Astrocyte of the spinal cord (primary cell): ENCODE data around the gene ARVCF.

Experiments used
- DNase-seq: peaks from one replicate; pipeline ENCODE4 v3.0.0; 2011; ENCODE audit warnings: low read depth, low spot score
- H3K4me3 ChIP-seq: 2 replicates; pipeline ENCODE4 v1.5.1; 2011; ENCODE audit warnings: low read depth, mild to moderate bottlenecking, low read length, moderate library complexity
- CTCF ChIP-seq: IDR thresholded peaks from 2 replicates; pipeline ENCODE4 v1.5.1; 2012; ENCODE audit warnings: low read depth, mild to moderate bottlenecking, low read length, inconsistent platforms
- in situ Hi-C: cut with HindIII; loops from 2 replicates; pipeline ENCODE4 v1.10.0; 2017; ENCODE audit warnings: low sequenced_read_pairs

ARVCF gene

DNA sequence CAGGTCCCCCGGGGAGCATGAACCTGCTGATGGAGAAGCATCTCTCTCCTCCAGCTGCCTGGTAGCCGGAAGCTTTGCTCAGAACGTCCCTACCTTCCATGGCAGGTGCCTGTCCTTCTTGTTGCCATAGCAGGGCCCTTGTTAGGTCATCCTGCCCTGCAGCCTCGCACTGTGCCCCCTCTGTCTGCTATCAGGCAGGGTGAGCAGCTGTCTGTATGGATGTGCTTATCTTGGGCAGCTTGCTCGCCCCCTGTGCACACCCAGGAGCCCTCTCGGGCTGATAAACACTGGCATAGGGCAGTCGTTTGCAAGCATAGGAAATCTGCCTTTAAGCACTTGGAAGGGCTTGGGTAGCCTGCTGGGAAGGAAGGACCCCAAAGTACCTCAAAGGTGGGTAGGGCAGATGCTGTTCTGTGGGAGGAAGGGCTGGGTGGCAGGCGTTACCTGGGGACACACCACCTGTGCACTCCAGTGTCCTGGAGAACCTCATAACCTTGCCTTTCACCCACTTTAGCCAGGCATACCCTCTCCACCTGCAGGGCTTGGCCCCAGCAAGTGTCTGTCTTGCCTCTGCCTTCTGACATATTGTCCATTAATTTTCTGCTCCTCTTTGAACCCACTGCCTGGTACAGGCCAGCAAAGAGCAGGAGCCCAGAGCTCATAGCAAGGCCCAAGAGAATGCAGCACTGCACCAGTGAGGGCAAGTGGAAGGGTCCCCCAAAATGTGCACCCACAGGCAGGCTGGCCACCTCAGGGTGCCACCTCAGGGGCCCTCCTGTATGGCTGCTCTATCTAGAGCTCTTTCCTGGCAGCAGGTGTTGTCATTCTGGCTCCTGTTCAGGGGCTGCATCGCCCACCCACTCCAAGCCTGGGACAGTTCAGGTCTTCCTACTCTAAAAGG lies 83.0 kb downstream of the ARVCF start:
- no peak for DNase-seq
- no peak for TF ChIP-seq CTCF
- in situ Hi-C loops, result no loop called here
- H3K4me3 ChIP-seq, result no peak overlapping the region

DNA sequence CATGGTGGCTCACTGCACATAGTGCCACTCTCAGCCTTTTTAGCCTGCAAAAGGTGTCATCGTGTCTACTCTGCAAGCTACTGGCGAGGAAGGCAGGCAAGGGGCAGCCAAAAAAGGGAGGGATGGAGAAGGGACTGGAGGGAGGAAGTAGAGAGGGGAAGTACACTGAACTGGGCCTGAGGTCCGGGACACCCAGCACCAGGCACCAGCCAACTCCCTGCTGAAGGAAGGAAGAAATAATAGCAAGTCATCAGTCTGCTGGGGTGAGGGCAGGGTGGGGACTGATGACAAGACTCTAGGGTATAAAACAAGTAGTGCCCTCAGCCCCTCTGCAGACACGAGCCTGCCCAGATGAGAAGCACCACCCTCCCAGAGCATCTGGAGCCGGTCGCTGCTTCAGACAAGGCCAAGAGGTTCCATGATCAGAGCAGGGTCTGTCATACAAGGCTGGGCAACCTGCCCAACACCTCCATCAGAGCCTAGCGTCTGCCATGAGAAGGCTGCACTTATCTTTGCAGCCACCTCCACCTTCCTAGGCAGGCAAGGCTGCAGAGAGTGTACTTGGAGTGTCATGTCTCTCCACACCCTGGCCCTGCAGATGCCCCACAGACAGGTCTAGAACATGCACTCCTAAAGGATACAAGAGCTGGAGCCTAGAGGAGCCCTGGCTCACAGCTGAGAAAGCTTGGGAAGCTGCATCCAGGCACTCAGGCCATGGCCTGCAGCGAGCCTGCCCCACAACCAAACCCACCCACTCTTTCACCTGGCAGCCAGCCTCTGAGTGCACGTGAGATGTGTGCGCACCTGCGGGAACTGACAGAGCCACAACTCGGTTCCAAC lies 84.0 kb downstream of the ARVCF start:
- no peak for TF ChIP-seq CTCF
- DNase-seq, result no peak
- in situ Hi-C loops, result no loop called here
- H3K4me3 ChIP-seq, result no peak overlapping the region

DNA sequence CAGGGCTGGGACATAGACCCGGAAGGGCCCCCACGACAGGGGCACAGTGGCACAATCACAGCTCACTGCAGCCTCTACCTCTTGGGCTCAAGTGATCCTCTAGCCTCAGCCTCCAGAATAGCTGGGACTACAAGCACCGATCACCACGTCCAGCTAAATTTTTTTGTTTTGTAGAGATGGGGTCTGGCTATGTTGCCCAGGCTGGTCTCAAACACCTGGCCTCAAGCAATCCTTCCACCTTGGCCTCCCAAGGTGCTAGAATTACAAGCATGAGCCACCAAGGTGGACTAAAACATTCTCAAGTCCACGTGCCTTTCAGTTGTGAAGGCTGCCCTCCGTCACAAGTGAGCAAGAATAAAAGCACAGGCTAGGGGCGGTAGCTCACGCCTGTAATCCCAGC lies 85.1 kb downstream of the ARVCF start:
- in situ Hi-C loops, result no loop called here
- no peak for DNase-seq
- no peak overlapping the region for H3K4me3 ChIP-seq
- TF ChIP-seq CTCF, result no peak

- H3K4me3 ChIP-seq, result no peak overlapping the region
- no peak for TF ChIP-seq CTCF
- no peak for DNase-seq
- in situ Hi-C loops, result no loop called here
Measured at GRCh38 chr22:19930551-19931486, 85.8 kb downstream of the ARVCF start.

DNA sequence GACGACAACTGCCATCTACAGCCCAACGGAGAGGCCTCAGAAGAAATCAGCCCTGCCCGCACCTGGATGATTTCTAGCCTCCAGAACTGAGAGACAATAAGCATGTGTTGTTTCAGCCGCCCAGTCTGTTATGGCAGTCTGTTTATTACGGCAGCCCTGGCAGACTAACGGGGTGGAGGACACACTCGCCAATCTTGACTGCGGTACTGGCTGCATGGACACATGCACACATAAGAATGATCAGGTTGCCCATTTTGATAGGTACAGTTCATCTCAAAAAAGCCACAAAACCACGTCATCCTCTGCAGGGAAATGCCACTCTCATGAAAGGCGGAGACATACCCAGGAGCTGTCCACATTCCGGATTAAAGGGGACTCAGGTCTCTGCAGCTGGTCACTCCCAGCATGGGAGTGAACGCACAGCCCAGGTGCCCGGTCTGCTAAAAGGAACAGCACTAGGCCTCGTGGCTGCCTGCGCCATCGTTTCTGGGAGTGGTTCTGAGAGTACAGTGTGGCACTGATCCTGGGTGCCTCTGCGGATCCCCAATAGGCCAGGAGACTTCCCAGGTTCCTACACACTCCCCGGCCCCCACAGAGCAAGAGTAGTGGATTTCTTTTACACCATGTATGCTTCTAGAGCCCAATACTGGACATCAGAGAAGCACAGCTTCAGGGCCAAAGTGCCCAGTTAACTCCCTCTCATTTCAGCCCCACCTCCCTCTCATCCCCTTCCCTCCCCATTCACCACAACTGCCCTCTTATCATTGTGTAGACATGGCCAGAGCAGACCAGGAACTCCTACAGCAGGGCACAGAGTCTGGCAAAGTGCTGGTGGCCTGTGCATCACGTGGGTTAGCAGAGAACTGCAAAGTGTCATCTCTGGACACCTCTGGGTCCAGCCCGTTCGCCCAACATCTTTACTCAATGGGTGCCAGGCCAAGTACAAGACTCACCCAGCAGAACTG lies 86.8 kb downstream of the ARVCF start:
- H3K4me3 ChIP-seq, result no peak overlapping the region
- in situ Hi-C loops, result no loop called here
- DNase-seq, result no peak
- no peak for TF ChIP-seq CTCF
